Ishikawa (cell line): ENCODE measurements around the gene KLF15.

Experiments used
- CEBPB ChIP-seq: IDR thresholded peaks from 2 replicates; pipeline ENCODE4 v1.6.1; 2012
- CREB1 ChIP-seq: IDR thresholded peaks from 2 replicates; pipeline ENCODE4 v1.6.1; 2012; ENCODE audit warnings: low read depth
- EGR1 ChIP-seq: IDR thresholded peaks from 2 replicates; pipeline ENCODE4 v1.6.1; 2012
- EP300 ChIP-seq: IDR thresholded peaks from 2 replicates; pipeline ENCODE4 v1.6.1; 2012; ENCODE audit warnings: borderline replicate concordance
- FOXM1 ChIP-seq: IDR thresholded peaks from 2 replicates; pipeline ENCODE4 v1.6.1; 2012; ENCODE audit warnings: low read depth, borderline replicate concordance
- MAX ChIP-seq: IDR thresholded peaks from 2 replicates; pipeline ENCODE4 v1.6.1; 2012
- NFIC ChIP-seq: IDR thresholded peaks from 2 replicates; pipeline ENCODE4 v1.6.1; 2012
- RAD21 ChIP-seq: IDR thresholded peaks from 2 replicates; pipeline ENCODE4 v1.6.1; 2012; ENCODE audit warnings: low read depth
- TAF1 ChIP-seq: IDR thresholded peaks from 2 replicates; pipeline ENCODE4 v1.6.1; 2012; ENCODE audit warnings: low read depth, mild to moderate bottlenecking
- TCF12 ChIP-seq: IDR thresholded peaks from 2 replicates; pipeline ENCODE4 v1.6.1; 2012; ENCODE audit warnings: low read depth
- TEAD4 ChIP-seq: IDR thresholded peaks from 2 replicates; pipeline ENCODE4 v1.6.1; 2012
- USF1 ChIP-seq: IDR thresholded peaks from 2 replicates; pipeline ENCODE4 v1.6.1; 2012
- YY1 ChIP-seq: IDR thresholded peaks from 2 replicates; pipeline ENCODE4 v1.6.1; 2012; ENCODE audit warnings: low read depth
- ZBTB7A ChIP-seq: IDR thresholded peaks from 2 replicates; pipeline ENCODE4 v1.6.1; 2012; ENCODE audit warnings: low read depth
- TF ChIP-seq, protein P1 (sequence below): IDR thresholded peaks from 2 replicates; pipeline ENCODE4 v1.6.1; 2012; ENCODE audit warnings: low read depth, mild to moderate bottlenecking

KLF15 gene

DNA sequence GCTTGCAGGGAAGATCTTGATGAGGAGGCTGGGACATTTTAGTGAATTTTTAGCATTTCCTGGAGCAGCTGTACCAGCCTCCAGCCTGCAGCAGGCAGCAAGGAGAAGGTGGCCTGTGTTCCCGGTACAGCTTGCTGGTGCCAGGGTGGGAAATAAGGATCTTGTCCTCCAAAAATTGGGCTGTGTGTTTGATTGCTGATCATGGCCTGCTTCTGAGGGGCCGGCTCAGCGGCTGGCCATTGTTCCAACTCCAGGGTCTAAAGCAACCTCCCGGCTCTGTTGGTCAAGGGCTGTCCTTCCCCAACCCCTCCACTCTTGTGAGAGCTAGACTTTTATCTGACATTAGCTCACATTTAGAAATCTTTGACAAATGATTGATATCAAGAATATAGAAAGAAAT is 42.5 kb upstream of the KLF15 start:
- no peak for TF ChIP-seq ZBTB7A
- TF ChIP-seq CREB1, result no peak
- TF ChIP-seq YY1, result no peak
- no peak for TF ChIP-seq TAF1

- TF ChIP-seq EP300 (no peak), TAF1 (no peak), NFIC (no peak), ZBTB7A (no peak), YY1 (no peak), USF1 (no peak)
- TF ChIP-seq, protein P1, sequence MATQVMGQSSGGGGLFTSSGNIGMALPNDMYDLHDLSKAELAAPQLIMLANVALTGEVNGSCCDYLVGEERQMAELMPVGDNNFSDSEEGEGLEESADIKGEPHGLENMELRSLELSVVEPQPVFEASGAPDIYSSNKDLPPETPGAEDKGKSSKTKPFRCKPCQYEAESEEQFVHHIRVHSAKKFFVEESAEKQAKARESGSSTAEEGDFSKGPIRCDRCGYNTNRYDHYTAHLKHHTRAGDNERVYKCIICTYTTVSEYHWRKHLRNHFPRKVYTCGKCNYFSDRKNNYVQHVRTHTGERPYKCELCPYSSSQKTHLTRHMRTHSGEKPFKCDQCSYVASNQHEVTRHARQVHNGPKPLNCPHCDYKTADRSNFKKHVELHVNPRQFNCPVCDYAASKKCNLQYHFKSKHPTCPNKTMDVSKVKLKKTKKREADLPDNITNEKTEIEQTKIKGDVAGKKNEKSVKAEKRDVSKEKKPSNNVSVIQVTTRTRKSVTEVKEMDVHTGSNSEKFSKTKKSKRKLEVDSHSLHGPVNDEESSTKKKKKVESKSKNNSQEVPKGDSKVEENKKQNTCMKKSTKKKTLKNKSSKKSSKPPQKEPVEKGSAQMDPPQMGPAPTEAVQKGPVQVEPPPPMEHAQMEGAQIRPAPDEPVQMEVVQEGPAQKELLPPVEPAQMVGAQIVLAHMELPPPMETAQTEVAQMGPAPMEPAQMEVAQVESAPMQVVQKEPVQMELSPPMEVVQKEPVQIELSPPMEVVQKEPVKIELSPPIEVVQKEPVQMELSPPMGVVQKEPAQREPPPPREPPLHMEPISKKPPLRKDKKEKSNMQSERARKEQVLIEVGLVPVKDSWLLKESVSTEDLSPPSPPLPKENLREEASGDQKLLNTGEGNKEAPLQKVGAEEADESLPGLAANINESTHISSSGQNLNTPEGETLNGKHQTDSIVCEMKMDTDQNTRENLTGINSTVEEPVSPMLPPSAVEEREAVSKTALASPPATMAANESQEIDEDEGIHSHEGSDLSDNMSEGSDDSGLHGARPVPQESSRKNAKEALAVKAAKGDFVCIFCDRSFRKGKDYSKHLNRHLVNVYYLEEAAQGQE, result no peak
These were observed 42.1 kb upstream of the KLF15 start for GRCh38 chr3:126399351-126399735.

DNA sequence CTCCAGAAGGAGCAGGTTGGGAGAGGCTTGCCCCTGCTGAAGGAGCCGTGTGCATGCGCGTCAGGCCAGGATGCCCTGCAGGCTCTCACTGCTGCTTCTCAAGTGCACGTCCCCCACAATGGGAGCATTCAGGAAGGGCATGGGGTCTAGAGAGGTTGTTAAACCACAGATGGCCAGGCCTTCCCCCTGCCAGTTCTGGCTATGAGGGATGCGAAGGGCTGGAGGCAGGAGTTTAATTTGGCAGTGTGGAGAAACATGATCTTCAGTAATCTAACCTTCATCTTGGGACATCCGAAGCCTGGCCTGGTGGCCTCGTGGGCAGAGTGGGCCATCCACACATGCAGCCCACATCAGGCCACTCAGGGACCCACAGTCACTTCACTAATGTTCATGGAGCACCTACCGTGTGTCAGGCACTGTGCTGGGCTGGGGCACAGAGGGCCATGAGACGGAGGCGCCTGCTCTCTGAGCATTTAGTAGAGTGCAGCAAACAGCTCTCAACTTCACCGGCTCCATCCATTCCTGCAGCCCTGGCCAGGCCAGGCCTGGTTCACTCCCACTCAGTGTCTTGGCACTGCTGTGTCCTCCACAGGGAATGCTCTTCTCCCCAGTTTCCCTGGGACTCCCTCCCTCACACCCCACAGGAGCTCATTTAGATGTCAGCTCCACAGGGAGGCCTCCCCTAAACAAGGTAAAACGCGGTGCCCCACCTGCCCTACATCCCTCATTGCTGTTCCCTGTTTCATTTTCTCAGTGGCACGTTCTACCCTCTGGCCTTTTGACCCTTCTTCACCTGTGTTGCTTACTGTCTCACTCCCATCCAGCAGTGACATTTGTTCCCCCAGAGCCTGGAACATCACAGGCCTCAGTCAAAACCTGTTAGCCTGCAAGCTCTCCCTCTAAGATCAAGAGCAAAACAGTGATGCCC is 41.5 kb upstream of the KLF15 start:
- TF ChIP-seq TCF12 (no peak), RAD21 (no peak), TAF1 (no peak), NFIC (no peak), EGR1 (no peak)
- TF ChIP-seq, protein P1, result no peak

- TF ChIP-seq CEBPB (no peak), MAX (no peak), ZBTB7A (no peak), EP300 (no peak), NFIC (no peak), RAD21 (no peak), TEAD4 (no peak), TAF1 (no peak)
- TF ChIP-seq, protein P1, result no peak
These were observed 40.6 kb upstream of the KLF15 start for GRCh38 chr3:126397610-126398422.

GRCh38 chr3:126396536-126396935 is 39.3 kb upstream of the KLF15 start:
- TF ChIP-seq YY1 (no peak), FOXM1 (no peak), TCF12 (no peak), USF1 (no peak), TAF1 (no peak), NFIC (no peak), CEBPB (no peak), CREB1 (no peak), EGR1 (no peak), TEAD4 (no peak), MAX (no peak)
